ENCODE results near the gene PARP14. TPM values are rescaled to one million over a fixed set of nuclear protein-coding genes. Genes with fewer than 3 reads are reported as not detected.

Gene PARP14
- total RNA-seq, 2 experiments from 2014 or later: 147 to 158 TPM

DNA sequence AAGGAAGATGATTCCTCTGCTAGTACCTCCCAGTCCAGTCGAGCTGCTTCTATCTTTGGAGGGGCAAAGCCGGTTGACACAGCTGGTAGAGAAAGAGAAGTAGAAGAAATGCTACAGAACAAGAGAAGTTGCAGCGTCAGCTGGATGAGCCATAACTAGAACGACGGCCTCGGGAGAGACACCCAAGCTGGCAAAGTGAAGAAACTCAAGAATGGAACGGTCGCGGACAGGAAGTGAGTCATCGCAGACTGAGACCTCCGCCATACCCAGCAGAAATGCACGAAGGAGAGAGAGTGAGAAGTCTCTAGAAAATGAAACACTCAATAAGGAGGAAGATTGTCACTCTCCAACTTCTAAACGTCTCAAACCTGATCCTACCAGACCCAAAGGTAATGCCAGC lies 19.0 kb upstream of the PARP14 start:
- CTCF ChIA-PET: interaction anchor here (0.6 to 1.4 kb wide), 3 partner anchors 10 to 27 kb away, joined by 3 to 4 read pairs (median 3); no protein-coding TSS in a partner anchor
- H3K9me3 Mint-ChIP-seq: peaks cover 6% of the 10 kb centered on the region
- H3K27ac Mint-ChIP-seq: no peak overlapping the region
- H3K27me3 Mint-ChIP-seq: peaks cover 37% of the 10 kb centered on the region
- H3K4me3 Mint-ChIP-seq: no peak overlapping the region
- no peaks in the 10 kb centered on the region for H3K36me3 Mint-ChIP-seq (ENCODE audit: low read depth)
- DNase-seq: no peak
- POLR2A ChIA-PET: no interaction called here
- H3K4me1 Mint-ChIP-seq: peaks cover 6% of the 10 kb centered on the region

DNA sequence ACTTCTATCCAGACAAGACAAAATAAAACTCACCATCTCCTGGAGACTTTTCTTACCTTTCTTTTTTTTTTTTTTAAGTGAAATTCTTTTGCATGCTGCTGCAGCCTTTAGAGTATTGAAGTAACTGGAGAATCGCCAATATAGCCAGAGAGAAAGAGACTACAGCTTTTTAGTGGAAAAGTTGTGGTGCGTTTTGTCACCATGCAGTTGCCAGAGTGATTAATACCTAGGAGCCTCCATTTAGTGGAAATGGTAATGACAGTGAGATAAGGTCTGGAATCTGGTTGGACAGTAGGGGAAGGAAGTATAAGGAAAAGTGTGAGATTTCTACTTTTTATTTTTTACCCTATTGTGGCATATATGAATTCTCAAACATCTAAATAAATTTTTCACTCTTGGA lies 18.1 kb upstream of the PARP14 start:
- CTCF ChIA-PET: interaction anchor here (1.1 kb wide), 1 partner anchor 17 kb away, joined by 3 read pairs; no protein-coding TSS in a partner anchor
- Mint-ChIP-seq H3K27me3 (peaks cover 33% of the 10 kb centered on the region), H3K4me1 (peaks cover 6% of the 10 kb centered on the region), H3K27ac (no peak overlapping the region), H3K36me3 (ENCODE audit: low read depth) (no peaks in the 10 kb centered on the region), H3K9me3 (peaks cover 6% of the 10 kb centered on the region), H3K4me3 (no peak overlapping the region)
- no peak for DNase-seq
- POLR2A ChIA-PET: no interaction called here

- ChIA-PET POLR2A (no interaction called here), CTCF (interaction anchor here (2.0 kb wide), 1 partner anchor 14 kb away, joined by 9 read pairs; no protein-coding TSS in a partner anchor)
- DNase-seq: no peak
- H3K27ac Mint-ChIP-seq: no peak overlapping the region
- H3K4me1 Mint-ChIP-seq: peaks cover 19% of the 10 kb centered on the region
- no peaks in the 10 kb centered on the region for H3K36me3 Mint-ChIP-seq (ENCODE audit: low read depth)
- H3K27me3 Mint-ChIP-seq: peaks cover 24% of the 10 kb centered on the region
- no peak overlapping the region for H3K4me3 Mint-ChIP-seq
- H3K9me3 Mint-ChIP-seq: peaks cover 6% of the 10 kb centered on the region
Observed at GRCh38 chr3:122665226-122665786, 15.3 kb upstream of the PARP14 start.

GRCh38 chr3:122665881-122666280 lies 14.8 kb upstream of the PARP14 start:
- no peak overlapping the region for H3K27ac Mint-ChIP-seq
- POLR2A ChIA-PET: no interaction called here
- H3K4me1 Mint-ChIP-seq: peaks cover 19% of the 10 kb centered on the region
- H3K36me3 Mint-ChIP-seq (ENCODE audit: low read depth): no peaks in the 10 kb centered on the region
- H3K9me3 Mint-ChIP-seq: peaks cover 4% of the 10 kb centered on the region
- CTCF ChIA-PET: interaction anchor here (2.0 kb wide), 1 partner anchor 14 kb away, joined by 9 read pairs; no protein-coding TSS in a partner anchor
- peaks cover 23% of the 10 kb centered on the region for H3K27me3 Mint-ChIP-seq
- DNase-seq: no peak
- H3K4me3 Mint-ChIP-seq: no peak overlapping the region

GRCh38 chr3:122668930-122669730 lies 11.5 kb upstream of the PARP14 start:
- peaks cover 3% of the 10 kb centered on the region for H3K27me3 Mint-ChIP-seq
- POLR2A ChIA-PET: interaction anchor here (1.2 kb wide), 1 partner anchor 105 kb away, joined by 4 read pairs; the partner anchor contains the start of genes DTX3L and PARP9

GRCh38 chr3:122671553-122671952 lies 9.1 kb upstream of the PARP14 start:
- peaks cover 4% of the 10 kb centered on the region for H3K36me3 Mint-ChIP-seq (ENCODE audit: low read depth)
- no peaks in the 10 kb centered on the region for H3K27me3 Mint-ChIP-seq
- H3K9me3 Mint-ChIP-seq: peaks cover 20% of the 10 kb centered on the region
- H3K27ac Mint-ChIP-seq: no peak overlapping the region
- H3K4me1 Mint-ChIP-seq: peaks cover 16% of the 10 kb centered on the region
- ChIA-PET POLR2A (no interaction called here), CTCF (no interaction called here)
- H3K4me3 Mint-ChIP-seq: no peak overlapping the region
- no peak for DNase-seq

More at GRCh38 chr3:122668930-122669730, 11.5 kb upstream of the PARP14 start:
- CTCF ChIA-PET: interaction anchor here (0.7 to 1.9 kb wide), 4 partner anchors 10 to 1123 kb away, joined by 3 to 16 read pairs (median 3); no protein-coding TSS in a partner anchor
- Mint-ChIP-seq H3K9me3 (peaks cover 9% of the 10 kb centered on the region), H3K4me1 (peaks cover 13% of the 10 kb centered on the region), H3K4me3 (no peak overlapping the region), H3K27ac (peak overlapping the region; percentile 60), H3K36me3 (ENCODE audit: low read depth) (no peaks in the 10 kb centered on the region)
- DNase-seq: no peak

DNA sequence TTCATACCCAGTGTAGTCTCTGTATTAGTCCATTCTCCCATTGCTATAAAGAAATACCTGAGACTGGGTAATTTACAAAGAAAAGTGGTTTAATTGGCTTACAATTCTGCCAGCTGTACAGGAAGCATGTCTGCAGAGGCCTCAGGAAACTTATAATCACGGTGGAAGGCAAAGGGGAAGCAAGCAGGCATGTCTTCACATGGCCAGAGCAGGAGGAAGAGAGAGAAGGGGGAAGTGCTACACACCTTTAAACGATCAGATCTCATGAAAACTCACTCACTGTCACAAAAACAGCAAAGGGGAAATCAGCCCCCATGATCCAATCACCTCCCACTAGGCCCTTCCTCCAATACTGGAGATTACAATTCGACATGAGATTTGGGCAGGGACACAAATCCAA lies 6.3 kb upstream of the PARP14 start:
- no peak overlapping the region for H3K4me3 Mint-ChIP-seq
- peaks cover 4% of the 10 kb centered on the region for H3K36me3 Mint-ChIP-seq (ENCODE audit: low read depth)
- no peak overlapping the region for H3K27ac Mint-ChIP-seq
- peaks cover 24% of the 10 kb centered on the region for H3K4me1 Mint-ChIP-seq
- H3K27me3 Mint-ChIP-seq: no peaks in the 10 kb centered on the region
- H3K9me3 Mint-ChIP-seq: peaks cover 20% of the 10 kb centered on the region
- ChIA-PET CTCF (interaction anchor here (0.6 to 0.8 kb wide), 2 partner anchors 119 to 335 kb away, joined by 3 read pairs; partner anchors contain the start of gene HSPBAP1), POLR2A (interaction anchor here (0.6 kb wide), 1 partner anchor 207 kb away, joined by 4 read pairs; no protein-coding TSS in a partner anchor)
- DNase-seq: no peak

DNA sequence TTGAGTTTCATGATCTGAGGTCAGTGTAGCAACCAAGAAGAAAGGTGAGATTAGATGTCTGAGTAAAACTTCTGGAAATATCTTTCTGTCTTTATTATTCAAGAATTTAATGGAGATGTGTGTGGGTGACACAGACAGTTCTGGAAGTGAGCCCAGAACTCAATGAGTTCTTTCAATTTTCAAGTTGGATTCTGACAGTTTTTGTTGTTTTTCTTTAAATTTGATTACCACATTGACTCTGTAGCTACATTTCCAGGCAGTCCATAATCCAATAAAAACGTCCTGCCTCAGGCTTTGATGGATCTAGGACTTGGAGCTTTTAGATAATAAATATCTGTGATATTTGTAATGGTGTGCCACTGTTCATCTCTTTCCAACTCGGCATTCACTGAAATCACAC lies 3.9 kb upstream of the PARP14 start:
- POLR2A ChIA-PET: no interaction called here
- no peak overlapping the region for H3K27ac Mint-ChIP-seq
- H3K36me3 Mint-ChIP-seq (ENCODE audit: low read depth): peaks cover 15% of the 10 kb centered on the region
- peaks cover 17% of the 10 kb centered on the region for H3K9me3 Mint-ChIP-seq
- DNase-seq: no peak
- H3K27me3 Mint-ChIP-seq: no peaks in the 10 kb centered on the region
- no peak overlapping the region for H3K4me3 Mint-ChIP-seq
- CTCF ChIA-PET: interaction anchor here (0.6 kb wide), 1 partner anchor 613 kb away, joined by 3 read pairs; no protein-coding TSS in a partner anchor
- H3K4me1 Mint-ChIP-seq: peaks cover 33% of the 10 kb centered on the region

GRCh38 chr3:122677216-122677615 lies 3.4 kb upstream of the PARP14 start:
- no peak overlapping the region for H3K27ac Mint-ChIP-seq
- no peaks in the 10 kb centered on the region for H3K27me3 Mint-ChIP-seq
- POLR2A ChIA-PET: no interaction called here
- CTCF ChIA-PET: interaction anchor here (0.6 kb wide), 1 partner anchor 614 kb away, joined by 3 read pairs; no protein-coding TSS in a partner anchor
- peaks cover 19% of the 10 kb centered on the region for H3K36me3 Mint-ChIP-seq (ENCODE audit: low read depth)
- no peak overlapping the region for H3K4me3 Mint-ChIP-seq
- DNase-seq: no peak
- peaks cover 37% of the 10 kb centered on the region for H3K4me1 Mint-ChIP-seq
- H3K9me3 Mint-ChIP-seq: peaks cover 17% of the 10 kb centered on the region

DNA sequence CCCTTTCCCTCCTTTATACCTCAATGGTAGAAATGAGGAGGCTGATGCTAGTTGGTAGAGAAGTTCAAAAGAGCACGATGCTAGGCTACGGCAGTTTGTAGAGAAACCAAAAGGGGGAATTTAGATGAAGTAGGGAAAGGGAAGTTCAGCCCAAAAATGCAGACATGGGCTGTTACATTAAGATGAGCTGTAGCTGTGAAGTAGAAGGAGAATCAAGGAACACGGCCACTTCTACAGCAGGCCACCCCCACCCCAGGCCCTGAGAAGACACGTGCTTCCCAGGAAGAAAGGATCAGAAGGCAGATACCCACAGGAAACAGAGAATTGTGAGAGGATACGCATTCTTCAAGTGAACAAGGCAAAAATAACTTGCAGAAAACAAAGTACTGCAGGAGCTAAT lies 2.1 kb upstream of the PARP14 start:
- H3K9me3 Mint-ChIP-seq: peaks cover 15% of the 10 kb centered on the region
- peaks cover 31% of the 10 kb centered on the region for H3K36me3 Mint-ChIP-seq (ENCODE audit: low read depth)
- no peak for DNase-seq
- ChIA-PET POLR2A (interaction anchor here (1.2 kb wide), 1 partner anchor 114 kb away, joined by 3 read pairs; the partner anchor contains the start of genes DTX3L and PARP9), CTCF (interaction anchor here (0.5 to 4.7 kb wide), 20 partner anchors 9 to 316 kb away, joined by 3 to 107 read pairs (median 4); partner anchors contain the start of genes DTX3L, FAM162A, PARP15 and PARP9)
- H3K4me1 Mint-ChIP-seq: peaks cover 49% of the 10 kb centered on the region
- no peak overlapping the region for H3K4me3 Mint-ChIP-seq
- H3K27ac Mint-ChIP-seq: peak overlapping the region; percentile 99
- no peaks in the 10 kb centered on the region for H3K27me3 Mint-ChIP-seq

- Mint-ChIP-seq H3K27ac (peak overlapping the region; percentile 99), H3K4me3 (peak overlapping the region; percentile 96), H3K27me3 (no peaks in the 10 kb centered on the region), H3K36me3 (ENCODE audit: low read depth) (peaks cover 37% of the 10 kb centered on the region), H3K4me1 (peaks cover 55% of the 10 kb centered on the region), H3K9me3 (peaks cover 10% of the 10 kb centered on the region)
- ChIA-PET POLR2A (interaction anchor here (0.6 to 1.2 kb wide), 3 partner anchors 108 to 263 kb away, joined by 3 to 4 read pairs (median 3); partner anchors contain the start of genes DTX3L, PARP9 and WDR5B), CTCF (interaction anchor here (0.6 to 4.7 kb wide), 34 partner anchors 10 to 531 kb away, joined by 3 to 107 read pairs (median 4); partner anchors contain the start of genes DTX3L, FAM162A, PARP15 and PARP9)
- peak; percentile 89 for DNase-seq
Observed at GRCh38 chr3:122679085-122679881, 1.4 kb upstream of the PARP14 start.
